AG04449 (cell line): ENCODE results near the gene CTDP1.

Source experiments
- CTCF ChIA-PET: fragments of 350-600 bp; formaldehyde crosslinking; extraction: SDS; loops from one replicate; lab custom pipeline; 2021; ENCODE audit warnings: antibody characterized with exemption; lab: Yijun Ruan, JAX
- POLR2A ChIA-PET: fragments of 400-600, 350-600 bp; formaldehyde crosslinking; extraction: SDS; loops from one replicate; lab custom pipeline; 2020; ENCODE audit warnings: antibody characterized with exemption, inconsistent platforms; lab: Yijun Ruan, JAX
- DNase-seq: peaks from one replicate; pipeline ENCODE4 v3.0.0-alpha.2; 2010; ENCODE audit warnings: low read depth, low spot score
- H3K4me3 ChIP-seq: 2 replicates; pipeline ENCODE4 v1.5.1; 2011; ENCODE audit warnings: low read depth, mild to moderate bottlenecking, control low read depth, low read length
- CTCF ChIP-seq: IDR thresholded peaks from one replicate; pipeline ENCODE4 v1.5.1; 2011; ENCODE audit warnings: mild to moderate bottlenecking, moderate library complexity, low read length, control low read depth, inconsistent platforms; ENCODE audit not compliant: insufficient read depth; ENCODE audit errors: missing control alignments

Gene CTDP1

DNA sequence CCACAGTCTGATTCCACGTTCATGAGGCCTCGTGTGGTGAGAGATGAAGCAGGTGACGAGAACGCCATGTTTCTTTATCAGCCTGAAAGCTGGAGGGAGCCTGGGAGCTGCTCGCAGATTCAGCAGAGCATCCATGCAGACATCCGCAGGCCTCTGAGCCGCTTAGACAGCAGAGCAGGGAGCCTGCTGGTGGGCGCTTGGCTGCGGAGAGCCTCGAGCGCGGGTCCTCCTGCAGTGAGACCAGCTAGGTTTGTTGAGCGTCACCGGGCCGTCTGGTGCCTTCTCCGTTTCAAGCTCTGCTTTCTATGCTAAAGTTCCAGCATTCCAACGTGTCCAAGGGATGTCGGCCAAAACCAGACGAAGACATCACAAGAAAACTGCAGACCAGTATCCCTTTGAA lies 27.6 kb downstream of the CTDP1 start:
- ChIA-PET POLR2A (no interaction called here), CTCF (no interaction called here)
- no peak for TF ChIP-seq CTCF
- H3K4me3 ChIP-seq: no peak overlapping the region
- DNase-seq: no peak

DNA sequence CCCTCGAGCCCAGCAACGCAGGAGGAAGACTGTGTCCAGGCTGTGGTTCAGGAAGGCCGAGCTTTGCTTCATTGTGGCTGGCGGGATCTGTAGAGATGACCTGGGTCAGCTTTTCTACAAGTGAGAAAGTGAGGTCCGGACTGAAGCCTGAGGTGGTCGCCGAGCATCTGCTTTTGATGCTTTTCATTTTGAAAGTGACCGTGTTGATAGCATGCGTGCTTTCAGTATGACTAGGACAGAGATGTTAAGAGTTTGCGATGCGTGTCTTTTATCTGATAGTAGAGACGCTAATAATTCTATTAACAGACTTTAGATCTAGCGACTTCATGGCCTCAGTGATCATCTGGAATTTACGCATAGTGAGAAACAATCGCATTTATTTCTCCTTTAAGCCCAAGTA lies 28.1 kb downstream of the CTDP1 start:
- CTCF ChIA-PET: no interaction called here
- no peak for TF ChIP-seq CTCF

DNA sequence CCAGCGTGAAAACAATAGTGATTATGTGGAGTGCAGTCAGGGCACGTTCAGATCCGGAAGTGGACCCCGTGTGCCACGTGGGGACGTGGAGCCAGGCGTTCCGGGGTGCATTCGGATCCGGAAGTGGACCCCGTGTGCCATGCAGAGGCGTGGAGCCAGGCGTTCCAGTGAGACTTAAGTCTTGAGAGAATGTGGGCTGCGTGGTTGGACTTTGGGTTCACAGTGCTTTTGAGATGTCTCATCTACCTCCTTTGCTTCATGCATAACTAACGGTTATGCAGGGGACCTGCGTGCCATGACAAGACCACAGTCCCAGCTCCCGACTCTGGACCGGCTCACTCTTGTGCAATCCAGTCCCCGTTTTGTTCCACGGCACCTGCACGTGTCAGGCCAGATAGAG lies 28.8 kb downstream of the CTDP1 start:
- CTCF ChIA-PET: no interaction called here

More for the DNA sequence above, 28.1 kb downstream of the CTDP1 start:
- POLR2A ChIA-PET: no interaction called here
- no peak for DNase-seq
- no peak overlapping the region for H3K4me3 ChIP-seq

DNA sequence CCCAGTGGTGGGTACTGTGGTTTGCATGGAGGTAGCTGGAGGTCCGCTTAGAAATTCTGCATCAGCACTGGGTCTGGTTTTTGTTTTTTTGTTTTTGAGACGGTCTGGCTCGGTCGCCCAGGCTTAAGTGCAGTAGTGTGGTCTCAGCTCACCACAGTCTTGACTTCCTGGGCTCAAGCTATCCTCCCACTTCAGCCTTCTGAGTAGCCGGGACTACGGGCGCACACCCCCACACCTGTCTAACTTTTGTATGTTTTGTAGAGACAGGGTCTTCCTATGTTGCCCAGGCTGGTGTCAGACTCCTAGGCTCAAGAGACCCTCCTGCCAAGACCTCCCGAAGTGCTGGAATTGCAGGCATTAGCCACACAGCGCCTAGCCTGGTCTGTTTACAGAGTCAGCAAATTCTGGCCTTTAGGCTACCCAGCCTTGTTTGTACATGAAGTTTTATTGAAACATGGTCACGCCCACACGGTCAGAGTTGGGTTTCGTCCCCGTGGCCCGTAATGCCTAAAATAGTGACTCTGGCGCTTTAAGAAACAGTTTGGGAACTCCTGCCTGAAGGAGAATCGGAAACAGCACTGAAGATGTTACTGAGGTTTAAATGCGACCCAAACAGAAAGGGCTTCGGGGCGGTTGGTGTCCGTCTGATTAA lies 32.7 kb downstream of the CTDP1 start:
- CTCF ChIA-PET: interaction anchor here (1.1 kb wide), 1 partner anchor 10 kb away, joined by 4 read pairs; no protein-coding TSS in a partner anchor
- no peak overlapping the region for H3K4me3 ChIP-seq
- POLR2A ChIA-PET: no interaction called here
- DNase-seq: no peak
- no peak for TF ChIP-seq CTCF

More for the DNA sequence above, 28.8 kb downstream of the CTDP1 start:
- H3K4me3 ChIP-seq: no peak overlapping the region
- POLR2A ChIA-PET: no interaction called here
- DNase-seq: no peak
- no peak for TF ChIP-seq CTCF

GRCh38 chr18:79713341-79713740 lies 33.7 kb downstream of the CTDP1 start:
- H3K4me3 ChIP-seq: no peak overlapping the region
- TF ChIP-seq CTCF: no peak
- ChIA-PET CTCF (no interaction called here), POLR2A (no interaction called here)
- no peak for DNase-seq

GRCh38 chr18:79714531-79715240 lies 35.1 kb downstream of the CTDP1 start:
- TF ChIP-seq CTCF: no peak
- ChIA-PET POLR2A (no interaction called here), CTCF (no interaction called here)
- no peak overlapping the region for H3K4me3 ChIP-seq
- DNase-seq: no peak
